K562 (cell line): ENCODE measurements around the gene MDH1B. TPM values are rescaled to one million over a fixed set of nuclear protein-coding genes. Genes with fewer than 3 reads are reported as not detected.

Experiments
- E2F6 ChIP-seq, 2 experiments: IDR thresholded peaks; 2 replicates each; pipeline ENCODE4 v1.6.1; 2011; ENCODE audit warnings: borderline replicate concordance in 1 of 2, control low read depth in 1 of 2, low read depth in 1 of 2, low read length in 1 of 2, mild to moderate bottlenecking in 1 of 2, mixed read lengths in 1 of 2, moderate library complexity in 1 of 2; ENCODE audit not compliant: insufficient read depth in 1 of 2, insufficient read length in 1 of 2, poor library complexity in 1 of 2, severe bottlenecking in 1 of 2; ENCODE audit errors: extremely low read depth in 1 of 2
- ELK1 ChIP-seq: sonication (generic); formaldehyde crosslinking; IDR thresholded peaks from 2 replicates; pipeline ENCODE4 v1.8.1; 2022; ENCODE audit warnings: missing genetic modification reagents
- JUN ChIP-seq, 2 experiments: sonication (generic) in 1 of 2; formaldehyde crosslinking in 1 of 2; IDR thresholded peaks; 2 replicates each; pipeline versions ENCODE4 v1.6.1 to v1.8.0; 2012 to 2022; ENCODE audit warnings: borderline replicate concordance in 2 of 2, mild to moderate bottlenecking in 2 of 2, improper control_type of control experiment in 1 of 2, low read depth in 1 of 2, low read length in 1 of 2, missing genetic modification reagents in 1 of 2
- MGA ChIP-seq: fragments of 450-650 bp; IDR thresholded peaks from 2 replicates; pipeline ENCODE4 v1.6.1; 2016; ENCODE audit warnings: mild to moderate bottlenecking, moderate library complexity
- PHF8 ChIP-seq: fragments of 200-600 bp; sonication (generic); IDR thresholded peaks from 2 replicates; pipeline ENCODE4 v1.6.1; 2012; ENCODE audit warnings: mixed run types, mild to moderate bottlenecking, inconsistent platforms, low read length, moderate library complexity, borderline replicate concordance
- RBFOX2 ChIP-seq: fragments of 200-400 bp; formaldehyde crosslinking; IDR thresholded peaks from 2 replicates; pipeline ENCODE4 v1.6.1; 2017; ENCODE audit warnings: low read depth, mild to moderate bottlenecking, low read length, moderate library complexity
- SUPT5H ChIP-seq: fragments of 450-650 bp; IDR thresholded peaks from 2 replicates; pipeline ENCODE4 v1.6.1; 2016
- ZNF143 ChIP-seq: sonication (generic); formaldehyde crosslinking; IDR thresholded peaks from 2 replicates; pipeline ENCODE4 v1.9.0; 2022; ENCODE audit warnings: mild to moderate bottlenecking, missing genetic modification reagents
- polyA plus RNA-seq, 8 experiments: library from polyadenylated mRNA; depleted of rRNA in 4 of 8; stranded (reverse) in 5 of 8; unstranded in 3 of 8; fragments of >200 nt; fragmentation: Nextera tagmentation in 2 of 8; fragmentation: Illumina TruSeq in 1 of 8; extraction: Ambion mirVana in 2 of 8; extraction: Trizol in 1 of 8; gene quantifications; 2 replicates each; pipeline versions ENCODE4 v1.2.1 to v1.2.3, GENCODE V29; 2011 to 2014; ENCODE audit warnings: inconsistent platforms in 1 of 8, missing spikeins in 1 of 8
- total RNA-seq, 7 experiments: library from RNA; depleted of rRNA in 6 of 7; stranded (reverse); fragments of >200 nt in 6 of 7; fragmentation: Illumina TruSeq in 2 of 7; extraction: Trizol in 2 of 7; gene quantifications; 2 replicates each; pipeline versions ENCODE4 v1.2.1 to v1.2.3, GENCODE V29; 2011 to 2021; ENCODE audit warnings: low replicate concordance in 1 of 7

The MDH1B gene
- total and polyA plus RNA-seq, 9 of the 15 experiments (the other 6 are each of a cell fraction or from before 2014, with no cell fraction given): 0.06 to 0.16 (median 0.14) TPM; not detected in 5

GRCh38 chr2:206765242-206766056 lies at the start of gene MDH1B, which contains the start of gene FASTKD2 (continued):
- TF ChIP-seq MGA (peak; percentile 37), E2F6 (IDR thresholded peaks at IDR 0.05; ENCODE audit: borderline replicate concordance in 1 of 2, extremely low read depth in 1 of 2, insufficient read depth in 1 of 2, insufficient read length in 1 of 2, low read depth in 1 of 2, low read length in 1 of 2, poor library complexity in 1 of 2, severe bottlenecking in 1 of 2) (peak; percentile 36 to 47), SUPT5H (peak; percentile 85), ZNF143 (CRISPR knock-in tag) (peak; percentile 44; the same call in 1 of the 2 replicates), RBFOX2 (peak; percentile 66), ELK1 (no peak), PHF8 (peak; percentile 72), JUN (IDR thresholded peaks at IDR 0.05; ENCODE audit: borderline replicate concordance, low read depth, low read length) (no peak), JUN (CRISPR knock-in tag; IDR thresholded peaks at IDR 0.05; ENCODE audit: borderline replicate concordance) (0 out of 2 replicates have a peak, but pooled peaks have one; percentile 8)
